Heart left ventricle (tissue), 13 donors: ENCODE results near the gene CCDC197.

ENCODE experiments used
- CTCF ChIP-seq, 12 donors: fragments of 200-600 bp; sonication (generic) in 4 of 12; IDR thresholded peaks; one replicate each; pipeline versions ENCODE4 v1.5.0 to v1.8.0; 2018 to 2022; ENCODE audit warnings: antibody characterized with exemption in 12 of 12, mild to moderate bottlenecking in 5 of 12
- POLR2A ChIP-seq, 2 donors: fragments of 450-650 bp; IDR thresholded peaks; one replicate each; pipeline ENCODE4 v1.6.1; 2017; ENCODE audit warnings: antibody characterized with exemption in 2 of 2, mild to moderate bottlenecking in 2 of 2, moderate library complexity in 2 of 2
- donor health status: ischemic (EF 13 %, LVEDD 7.1; RV severe dilation, severe dysfunction).
- donor health status: DM: no; HTN: yes; CAD: no.
- donor health status: DM: no; HTN: no; CAD: no.
- donor health status: ischemic (EF 25% LVEDD 6.9; RV normal size, moderate dysfunction).
- donor health status: ischemic (EF 25% LVEDD 5.7; RV mildly dilated, moderate dysfunction).
- donor health status: ischemic (EF 35%, LVEDD 5.7; RV mildly dilated, moderate dysfunction).
- donor health status: nonischemic (EF 11% LVEDD 7.7; RV severe dilation, severe dysfunction).
- donor health status: DM: yes; HTN: yes; CAD: no.
- donor health status: PGD.
- donor health status: ischemic (EF 29% LVEDD 5.4; RV normal size, mild dysfunction).
- donor health status: nonischemic (EF 23%, LVEDD 6.1; RV moderate dilation, normal function).

GRCh38 chr14:93964281-93964680 is 32.8 kb upstream of the CCDC197 start:
- TF ChIP-seq CTCF (IDR thresholded peaks at IDR 0.05) = no peak
- TF ChIP-seq POLR2A (IDR thresholded peaks at IDR 0.05) = no peak
